Neuron (in vitro differentiated cells): ENCODE measurements around the gene LIG1.

Source experiments
- H2AFZ ChIP-seq: one replicate; pipeline ENCODE4 v1.6.1; 2013; ENCODE audit warnings: low read depth, mild to moderate bottlenecking, inconsistent platforms, low read length, moderate library complexity
- H3K27me3 ChIP-seq: one replicate; pipeline ENCODE4 v1.6.1; 2013; ENCODE audit warnings: low read length; ENCODE audit not compliant: insufficient read depth
- H3K36me3 ChIP-seq: one replicate; pipeline ENCODE4 v1.6.1; 2013; ENCODE audit warnings: low read length; ENCODE audit not compliant: insufficient read depth
- H3K4me1 ChIP-seq: one replicate; pipeline ENCODE4 v1.6.1; 2013; ENCODE audit warnings: low read length; ENCODE audit not compliant: insufficient read depth
- H3K4me3 ChIP-seq: 2 replicates; pipeline ENCODE4 v1.5.1; 2013; ENCODE audit warnings: mild to moderate bottlenecking, low read length, moderate library complexity
- H3K9me3 ChIP-seq: one replicate; pipeline ENCODE4 v1.6.1; 2013; ENCODE audit warnings: low read length

Gene LIG1

DNA sequence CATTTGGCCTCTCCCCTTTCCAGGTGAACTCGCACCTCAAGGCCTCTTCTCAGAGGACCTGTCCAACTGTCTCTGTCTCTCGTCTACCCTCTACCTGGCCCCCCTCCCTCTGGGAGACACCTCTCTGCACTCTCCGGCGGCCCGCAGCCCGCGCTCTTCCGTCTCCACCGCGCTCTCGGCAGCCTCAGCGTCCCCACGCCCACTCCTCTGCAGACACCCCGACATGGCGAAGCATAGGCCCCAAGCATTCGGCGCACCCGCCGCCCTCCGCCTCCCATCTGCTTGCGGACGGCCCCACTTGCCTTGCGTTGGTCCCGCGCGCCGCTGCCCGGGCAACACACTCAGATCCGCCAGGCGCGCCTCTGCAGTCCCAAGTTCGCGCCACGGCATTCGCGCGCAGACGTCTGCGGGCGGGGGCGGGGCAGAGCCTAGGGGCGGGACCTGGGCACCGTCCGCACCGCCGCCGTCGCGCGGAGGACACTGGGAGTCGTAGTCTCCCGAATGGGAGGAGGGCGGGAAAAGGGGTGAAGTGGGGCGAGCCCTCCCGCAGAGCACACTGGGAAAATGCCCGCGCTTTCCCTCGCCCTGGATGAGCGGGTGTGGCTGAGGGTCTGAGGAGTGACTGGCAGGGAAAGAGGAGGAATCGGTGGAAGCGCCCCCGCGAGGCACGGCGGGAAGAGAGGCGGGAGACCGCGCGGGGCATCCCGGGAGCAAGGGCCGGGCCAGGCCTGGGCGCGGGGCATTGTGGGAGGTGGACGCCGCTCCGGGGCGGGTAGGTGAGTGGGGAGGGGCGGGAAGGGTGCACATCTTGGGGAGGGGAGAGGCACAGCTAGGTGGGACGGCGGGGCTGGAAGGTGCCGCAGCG lies at the start of gene LIG1, which contains the start of gene ZSWIM9:
LIG1 (minus strand) TSS at position 406 of the 865 bp plus-strand sequence. CDS start 4,778 bp downstream, outside the sequence.
ZSWIM9 (plus strand) TSS at position 742 of the 865 bp plus-strand sequence. CDS start 1,123 bp downstream, outside the sequence.
- H3K27me3 ChIP-seq = no peaks in the 10 kb centered on the region
- no peaks in the 10 kb centered on the region for H3K9me3 ChIP-seq
- H3K4me1 ChIP-seq = peaks cover 16% of the 10 kb centered on the region
- peaks cover 30% of the 10 kb centered on the region for H3K36me3 ChIP-seq
- H2AFZ ChIP-seq = peak within 1 kb of the TSS; percentile 95
- H3K4me3 ChIP-seq = peak within 1 kb of the TSS; percentile 94

DNA sequence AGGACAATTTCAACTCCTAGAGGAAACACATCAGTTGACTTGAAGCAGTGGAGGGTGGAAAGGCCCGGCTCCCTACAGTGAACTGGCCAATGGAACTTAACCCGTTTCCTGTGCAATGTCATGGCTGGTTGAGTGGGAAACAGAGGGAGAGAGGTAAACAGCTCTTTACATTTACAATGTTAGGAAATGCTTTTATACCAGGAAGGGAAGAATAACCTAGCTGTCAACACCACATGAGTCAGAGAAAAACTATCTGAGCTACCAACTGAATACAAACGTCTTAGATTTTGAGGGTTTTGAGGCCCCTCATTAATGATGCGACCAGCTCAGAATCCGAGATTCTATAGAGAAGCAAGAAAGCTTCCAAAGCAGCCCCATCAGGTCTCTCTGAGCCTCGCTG lies 48.9 kb upstream of the LIG1 start:
- Histone ChIP-seq H2AFZ (no peak overlapping the region), H3K4me3 (no peak overlapping the region), H3K36me3 (peaks cover 23% of the 10 kb centered on the region), H3K4me1 (peaks cover 2% of the 10 kb centered on the region), H3K9me3 (no peaks in the 10 kb centered on the region), H3K27me3 (no peaks in the 10 kb centered on the region)

DNA sequence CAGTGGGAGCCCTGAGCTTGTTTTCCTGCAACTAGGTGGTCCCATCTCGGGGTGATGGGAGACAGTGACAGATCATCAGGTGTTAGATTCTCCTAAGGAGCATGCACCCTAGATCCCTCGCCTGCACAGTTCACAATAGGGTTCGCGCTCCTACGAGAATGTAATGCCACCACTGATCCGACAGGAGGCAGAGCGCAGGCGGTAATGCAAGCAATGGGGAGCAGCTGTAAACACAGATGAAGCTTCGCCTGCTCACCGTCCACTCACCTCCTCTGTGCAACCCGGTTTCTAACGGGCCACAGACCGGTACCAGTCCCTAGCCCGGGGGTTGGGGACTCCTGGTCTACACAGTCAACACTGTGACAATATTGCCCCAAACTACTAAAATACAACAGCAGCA lies 46.8 kb upstream of the LIG1 start:
- Histone ChIP-seq H3K36me3 (peaks cover 30% of the 10 kb centered on the region), H3K4me3 (no peak overlapping the region), H3K27me3 (no peaks in the 10 kb centered on the region), H3K9me3 (no peaks in the 10 kb centered on the region), H2AFZ (no peak overlapping the region), H3K4me1 (peaks cover 2% of the 10 kb centered on the region)

DNA sequence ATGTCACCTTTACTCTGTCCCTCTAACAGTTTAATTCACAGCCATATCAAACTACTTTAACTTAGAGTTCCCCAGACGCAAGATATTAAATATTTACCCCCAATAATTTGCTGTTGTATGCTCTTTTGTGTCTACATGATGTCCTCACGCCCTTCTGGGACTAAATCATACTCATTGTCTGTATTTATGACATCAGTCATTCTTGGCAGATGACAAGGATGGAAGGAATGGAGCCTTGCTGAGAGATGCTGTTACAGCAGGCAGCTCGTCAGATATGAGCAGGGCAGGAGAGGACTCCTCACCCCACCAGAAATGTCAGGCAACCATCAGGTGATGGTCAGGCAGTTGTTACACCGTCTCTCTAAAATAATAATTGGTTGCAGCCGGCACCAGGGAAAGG lies 43.8 kb upstream of the LIG1 start:
- Histone ChIP-seq H3K9me3 (no peaks in the 10 kb centered on the region), H3K4me3 (no peak overlapping the region), H3K4me1 (no peaks in the 10 kb centered on the region), H3K27me3 (no peaks in the 10 kb centered on the region), H2AFZ (no peak overlapping the region), H3K36me3 (peaks cover 43% of the 10 kb centered on the region)

DNA sequence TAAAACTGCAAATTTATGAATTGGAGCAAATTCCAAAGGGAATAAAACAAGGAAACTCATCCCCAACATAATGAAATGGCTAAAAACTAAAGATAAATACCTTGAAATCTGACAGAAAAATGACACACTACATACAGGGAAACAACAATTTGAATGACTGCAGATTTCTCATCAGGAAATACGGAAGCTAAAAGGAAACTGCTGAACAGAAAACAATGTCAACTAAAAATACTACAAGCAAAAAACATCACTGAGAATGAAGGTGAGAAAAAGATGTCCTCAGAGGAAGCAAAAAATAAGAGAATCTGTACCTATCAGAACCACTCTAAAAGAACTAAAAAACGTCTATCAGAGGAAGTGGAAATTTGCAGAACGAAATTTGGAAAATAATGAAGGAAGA lies 39.9 kb upstream of the LIG1 start:
- Histone ChIP-seq H3K36me3 (peaks cover 29% of the 10 kb centered on the region), H2AFZ (no peak overlapping the region), H3K9me3 (no peaks in the 10 kb centered on the region), H3K27me3 (no peaks in the 10 kb centered on the region), H3K4me3 (no peak overlapping the region), H3K4me1 (no peaks in the 10 kb centered on the region)

DNA sequence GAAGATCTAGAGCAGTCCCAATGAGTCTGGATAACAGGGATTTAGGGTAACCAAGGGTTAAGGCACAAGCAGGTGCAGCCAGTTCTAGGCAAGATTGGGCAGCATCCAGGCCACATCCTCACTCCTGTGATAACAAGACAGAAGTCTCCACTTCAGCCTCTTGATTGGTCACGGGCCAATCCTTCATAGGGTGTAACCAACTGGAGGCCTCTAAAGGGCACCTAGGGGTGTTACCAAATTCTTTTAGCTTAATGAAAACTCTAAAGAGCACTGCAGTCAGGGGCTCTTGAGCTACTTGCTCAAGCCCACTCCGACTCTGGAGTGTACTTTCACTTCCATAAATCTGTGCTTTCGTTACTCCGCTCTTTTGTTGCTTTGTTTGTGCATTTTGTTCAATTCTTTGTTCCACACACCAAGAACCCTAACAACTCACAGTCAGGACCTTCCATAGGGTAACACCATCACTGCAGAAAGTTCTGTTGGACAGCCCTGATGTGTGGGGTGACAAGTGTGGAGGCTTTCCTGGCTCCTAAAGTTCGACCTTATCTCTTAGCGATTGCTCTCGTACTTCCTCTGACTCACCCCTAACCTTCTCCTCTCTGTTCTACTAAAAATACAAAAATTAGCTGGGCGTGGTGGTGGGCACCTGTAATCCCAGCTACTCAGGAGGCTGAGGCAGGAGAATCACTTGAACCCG lies 36.4 kb upstream of the LIG1 start:
- H3K27me3 ChIP-seq = no peaks in the 10 kb centered on the region
- H3K4me1 ChIP-seq = peaks cover 9% of the 10 kb centered on the region
- no peaks in the 10 kb centered on the region for H3K9me3 ChIP-seq
- H3K4me3 ChIP-seq = no peak overlapping the region
- H2AFZ ChIP-seq = no peak overlapping the region
- H3K36me3 ChIP-seq = peaks cover 9% of the 10 kb centered on the region

DNA sequence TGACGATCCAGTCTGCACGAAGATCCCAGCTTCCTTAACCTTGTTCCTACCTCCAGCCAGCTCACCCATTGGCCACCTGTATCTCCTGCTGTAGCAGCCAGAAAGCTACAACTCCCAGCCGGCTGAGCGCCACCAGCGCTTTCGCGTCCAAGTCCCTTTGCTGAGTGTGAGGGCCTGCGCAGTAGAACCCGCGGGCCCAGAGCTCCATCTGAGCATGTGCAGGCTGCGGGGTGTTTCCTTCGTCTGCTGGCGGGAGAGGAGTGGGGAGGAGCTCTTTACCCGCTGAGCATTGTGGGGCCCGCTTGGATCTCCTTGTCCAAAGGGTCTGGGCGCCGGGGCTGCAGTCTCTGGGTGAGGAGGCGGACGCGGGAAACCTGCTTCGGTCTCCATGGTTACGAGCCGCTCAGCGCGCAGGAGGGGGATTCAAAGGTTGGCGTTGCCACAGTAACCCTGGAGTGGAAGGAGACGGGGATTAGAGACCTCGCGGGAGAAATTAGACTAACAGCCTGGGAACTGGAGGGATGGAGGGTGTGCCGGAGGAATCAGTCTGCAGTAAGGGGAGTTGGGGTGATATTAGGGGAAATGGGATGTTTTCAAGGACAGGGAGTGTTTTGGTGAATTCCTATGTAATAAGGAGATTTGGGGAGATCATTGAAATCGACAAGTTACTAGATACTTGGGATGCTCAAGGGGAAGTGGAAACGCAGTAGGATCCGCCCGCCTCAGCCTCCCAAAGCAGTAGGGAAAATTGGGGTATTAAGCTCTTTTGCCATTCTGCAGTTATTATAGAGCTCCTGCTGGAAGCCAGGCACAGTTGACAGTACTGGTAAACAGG lies 33.9 kb upstream of the LIG1 start:
- H3K4me3 ChIP-seq = peak overlapping the region; percentile 58
- H3K4me1 ChIP-seq = peaks cover 9% of the 10 kb centered on the region
- no peaks in the 10 kb centered on the region for H3K9me3 ChIP-seq
- no peaks in the 10 kb centered on the region for H3K27me3 ChIP-seq
- H3K36me3 ChIP-seq = no peaks in the 10 kb centered on the region
- H2AFZ ChIP-seq = peak overlapping the region; percentile 31

DNA sequence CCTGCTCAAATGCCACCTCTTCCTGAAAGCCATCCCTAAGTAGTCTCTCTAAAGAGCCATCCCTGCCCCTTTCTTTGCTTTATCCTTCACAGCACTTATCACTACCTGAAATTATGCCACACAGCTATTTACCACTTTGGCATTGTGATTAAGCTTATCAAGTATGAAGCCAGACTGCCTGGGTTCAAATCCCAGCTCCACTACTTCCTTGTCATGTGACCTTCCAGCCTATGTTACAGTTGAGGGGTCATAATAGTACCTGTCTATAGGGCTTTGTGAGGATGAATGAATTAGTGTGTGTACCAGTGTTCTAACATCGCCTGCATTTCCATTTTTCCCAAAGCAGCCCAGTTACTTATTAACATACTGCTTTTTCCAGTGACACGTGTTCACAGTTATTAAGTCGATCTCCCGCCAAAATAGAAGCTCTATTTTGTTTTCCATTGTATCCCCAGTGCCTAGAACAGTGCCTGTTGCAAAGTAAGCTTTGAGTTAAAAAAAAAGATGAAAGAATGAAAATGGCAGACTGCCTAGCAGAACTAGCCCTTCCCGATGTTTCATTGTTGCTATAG lies 33.2 kb upstream of the LIG1 start:
- H3K27me3 ChIP-seq = no peaks in the 10 kb centered on the region
- H3K4me1 ChIP-seq = peaks cover 9% of the 10 kb centered on the region
- H2AFZ ChIP-seq = peak overlapping the region; percentile 31
- peak overlapping the region; percentile 58 for H3K4me3 ChIP-seq
- H3K36me3 ChIP-seq = no peaks in the 10 kb centered on the region
- H3K9me3 ChIP-seq = no peaks in the 10 kb centered on the region

DNA sequence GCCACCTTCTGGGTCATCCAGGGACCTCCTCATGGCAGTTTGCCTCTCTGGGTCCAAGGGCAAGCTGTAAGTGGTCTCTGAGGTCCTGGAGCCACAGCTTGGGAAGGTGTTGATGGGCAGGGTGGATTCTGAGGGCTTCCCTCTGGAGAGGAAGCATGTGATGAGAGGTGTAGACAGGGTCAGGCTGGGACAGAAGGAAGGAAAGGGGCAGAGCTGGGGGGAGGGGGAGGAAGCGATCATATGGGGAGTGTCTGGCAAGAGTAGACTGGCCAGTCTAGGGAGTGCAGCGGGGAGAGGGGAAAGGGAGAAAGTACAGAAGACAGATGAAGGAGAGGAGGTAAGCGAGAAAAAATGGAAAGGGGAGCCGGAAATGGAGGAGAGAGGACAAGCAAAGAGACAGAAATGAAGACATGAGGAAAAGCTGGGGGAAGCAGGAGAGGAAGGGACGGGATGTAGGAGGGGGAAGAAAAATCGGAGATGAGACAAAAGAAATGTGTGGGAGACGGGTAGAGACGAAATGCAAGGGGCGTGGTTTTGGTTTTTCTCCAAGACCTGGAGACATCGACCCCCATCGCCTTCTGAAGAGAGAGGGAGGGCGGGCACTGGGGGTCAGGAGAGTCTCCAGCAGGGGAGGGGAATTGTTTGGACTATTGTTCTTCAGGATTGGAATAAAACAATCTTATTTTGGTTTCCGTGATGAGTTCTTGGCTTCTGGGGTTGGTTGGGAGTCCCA lies 27.0 kb upstream of the LIG1 start:
- Histone ChIP-seq H3K4me3 (no peak overlapping the region), H2AFZ (no peak overlapping the region)

DNA sequence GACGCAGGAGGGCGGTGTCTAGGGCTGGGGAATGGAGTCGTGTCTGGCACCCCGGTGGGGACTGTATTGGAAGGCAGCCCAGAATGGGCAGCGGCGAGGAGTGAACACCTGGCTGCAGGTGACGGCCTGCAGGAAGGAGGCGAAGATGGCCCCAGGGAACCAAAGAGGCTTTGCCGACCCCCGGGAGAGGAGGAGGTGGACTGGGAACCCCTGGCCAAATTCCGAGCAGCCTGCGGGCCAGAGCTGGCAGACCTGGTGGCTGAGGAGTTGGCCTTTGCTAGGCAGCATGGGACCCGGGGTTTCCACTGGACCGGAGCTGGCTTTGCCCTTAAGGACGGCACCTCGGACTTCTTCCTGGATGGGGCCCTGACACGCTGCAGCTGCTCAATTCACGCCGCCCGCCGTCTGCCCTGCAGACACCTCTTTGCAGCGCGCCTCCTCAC lies 26.2 kb upstream of the LIG1 start:
- no peaks in the 10 kb centered on the region for H3K27me3 ChIP-seq
- no peaks in the 10 kb centered on the region for H3K9me3 ChIP-seq
- H3K36me3 ChIP-seq = peaks cover 41% of the 10 kb centered on the region
- H2AFZ ChIP-seq = no peak overlapping the region
- no peak overlapping the region for H3K4me3 ChIP-seq
- peaks cover 7% of the 10 kb centered on the region for H3K4me1 ChIP-seq

More for the DNA sequence above, 27.0 kb upstream of the LIG1 start:
- H3K36me3 ChIP-seq = peaks cover 34% of the 10 kb centered on the region
- no peaks in the 10 kb centered on the region for H3K9me3 ChIP-seq
- no peaks in the 10 kb centered on the region for H3K27me3 ChIP-seq
- H3K4me1 ChIP-seq = peaks cover 7% of the 10 kb centered on the region

DNA sequence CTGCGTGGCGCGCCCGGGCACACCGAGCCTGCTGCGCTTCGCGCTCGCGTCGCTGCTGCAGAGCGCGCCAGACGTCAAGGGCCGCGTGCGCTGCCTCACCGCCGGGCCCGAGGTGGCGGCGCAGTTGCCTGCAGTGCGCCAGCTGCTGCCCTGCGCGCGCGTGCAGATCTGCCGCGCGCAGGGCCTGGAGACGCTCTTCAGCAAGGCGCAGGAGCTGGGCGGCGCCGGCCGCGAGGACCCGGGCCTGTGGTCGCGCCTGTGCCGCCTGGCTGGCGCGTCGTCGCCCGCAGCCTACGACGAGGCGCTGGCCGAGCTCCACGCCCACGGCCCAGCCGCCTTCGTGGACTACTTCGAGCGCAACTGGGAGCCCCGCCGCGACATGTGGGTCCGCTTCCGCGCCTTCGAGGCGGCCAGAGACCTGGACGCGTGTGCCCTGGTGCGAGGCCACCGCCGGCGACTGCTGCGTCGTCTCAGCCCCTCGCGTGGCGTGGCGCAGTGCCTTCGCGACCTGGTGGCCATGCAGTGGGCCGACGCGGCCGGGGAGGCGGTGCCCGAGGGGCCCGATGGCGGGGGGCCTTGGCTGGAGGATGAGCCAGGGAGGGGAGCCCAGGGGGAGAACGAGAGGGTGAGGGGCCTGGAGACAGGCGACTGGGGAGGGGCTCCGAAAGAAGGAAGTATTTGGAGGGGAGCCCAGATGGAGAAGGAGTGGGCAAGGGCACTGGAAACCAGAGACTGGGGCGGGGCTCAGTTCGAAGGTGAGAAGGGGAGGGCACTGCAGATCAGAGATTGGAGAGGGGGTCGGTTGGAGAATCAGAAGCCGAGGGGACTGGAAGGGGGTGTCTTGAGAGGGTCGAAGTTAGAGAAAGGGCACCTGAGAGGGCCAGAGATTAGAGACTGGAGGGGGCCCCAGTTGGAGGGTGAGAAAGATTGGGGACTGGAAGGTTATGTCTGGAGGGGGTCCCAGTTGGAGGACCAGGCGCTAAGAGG lies 25.0 kb upstream of the LIG1 start:
- no peak overlapping the region for H3K4me3 ChIP-seq

More for the DNA sequence above, 25.0 kb upstream of the LIG1 start:
- no peaks in the 10 kb centered on the region for H3K9me3 ChIP-seq
- H3K36me3 ChIP-seq = peaks cover 46% of the 10 kb centered on the region
- H3K27me3 ChIP-seq = no peaks in the 10 kb centered on the region
- H3K4me1 ChIP-seq = peaks cover 7% of the 10 kb centered on the region
- H2AFZ ChIP-seq = no peak overlapping the region
